SJCRH30 (cell line): Measurements from ENCODE around the gene PRMT7. TPM values are rescaled to one million over a fixed set of nuclear protein-coding genes. Genes with fewer than 3 reads are reported as not detected.
A peak's percentile ranks its signal among the peaks of the same experiment; 100 is the strongest.

Source experiments
- DNase-seq, 2 experiments: peaks; one replicate each; pipeline ENCODE4 v3.0.0-alpha.2; 2015 to 2020
- H3K27ac ChIP-seq: fragments of 250-450 bp; sonication (Bioruptor Pico); 2 replicates; pipeline ENCODE4 v1.5.1; 2020; ENCODE audit warnings: mild to moderate bottlenecking, moderate library complexity
- H3K27me3 ChIP-seq: fragments of 250-450 bp; sonication (Bioruptor Pico); 2 replicates; pipeline ENCODE4 v1.5.1; 2020; ENCODE audit warnings: mild to moderate bottlenecking, moderate library complexity
- H3K36me3 ChIP-seq: fragments of 250-450 bp; sonication (Bioruptor Pico); 2 replicates; pipeline ENCODE4 v1.5.1; 2020; ENCODE audit warnings: mild to moderate bottlenecking, moderate library complexity
- H3K4me1 ChIP-seq: fragments of 250-450 bp; sonication (Bioruptor Pico); 2 replicates; pipeline ENCODE4 v1.5.1; 2020; ENCODE audit warnings: mild to moderate bottlenecking, moderate library complexity
- H3K4me3 ChIP-seq: fragments of 250-450 bp; sonication (Bioruptor Pico); 2 replicates; pipeline ENCODE4 v1.5.1; 2020; ENCODE audit warnings: mild to moderate bottlenecking, moderate library complexity
- H3K9me3 ChIP-seq: fragments of 250-450 bp; sonication (Bioruptor Pico); replicated peaks from 2 replicates; pipeline ENCODE4 v1.5.1; 2020; ENCODE audit warnings: mild to moderate bottlenecking, moderate library complexity
- total RNA-seq: library from RNA; depleted of rRNA; stranded (reverse); fragments of >200 nt; shearing (Covaris generic); gene quantifications from 2 replicates; pipeline ENCODE4 v1.2.3, GENCODE V29; 2014

The PRMT7 gene
- total RNA-seq, 1 experiment from 2014 or later = 39.5 TPM

DNA sequence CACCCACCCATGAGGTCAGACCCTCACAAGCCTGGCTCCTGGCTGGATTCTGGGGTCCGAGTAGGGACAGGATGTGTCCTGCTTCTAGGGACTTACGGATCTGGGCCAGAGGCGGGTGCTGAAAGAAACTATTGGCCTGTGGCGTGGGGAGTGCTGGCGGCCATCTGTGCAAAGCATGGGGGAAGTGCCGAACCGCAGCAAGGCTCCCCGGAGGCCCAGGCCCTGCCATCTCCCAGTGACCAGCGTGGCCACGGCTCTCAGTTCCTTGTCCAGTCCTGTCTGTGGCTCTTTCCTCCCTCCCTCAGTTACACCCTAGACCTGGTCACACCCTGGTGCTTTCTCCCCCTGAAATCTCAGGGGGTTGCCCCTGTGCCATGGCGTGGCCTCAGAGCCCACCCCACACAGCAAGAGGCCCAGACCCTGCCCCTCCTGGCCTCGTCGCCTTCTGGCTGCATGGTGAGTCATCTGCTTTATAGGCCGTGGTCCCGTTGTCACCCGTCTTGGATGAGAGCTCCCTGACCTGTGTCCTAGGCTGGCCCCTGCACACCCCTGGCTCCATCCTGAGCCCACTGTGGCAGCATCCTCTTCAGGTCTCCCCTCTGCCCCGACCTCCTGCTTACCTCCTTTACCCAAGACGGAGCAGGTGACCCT is 54.5 kb downstream of the PRMT7 start:
- DNase-seq = no peak
- no peak overlapping the region for H3K4me3 ChIP-seq
- H3K36me3 ChIP-seq = no peaks in the 10 kb centered on the region
- H3K27ac ChIP-seq = no peak overlapping the region
- H3K9me3 ChIP-seq = no peaks in the 10 kb centered on the region
- no peaks in the 10 kb centered on the region for H3K27me3 ChIP-seq
- peaks cover 3% of the 10 kb centered on the region; the same call in 1 of the 2 replicates for H3K4me1 ChIP-seq

DNA sequence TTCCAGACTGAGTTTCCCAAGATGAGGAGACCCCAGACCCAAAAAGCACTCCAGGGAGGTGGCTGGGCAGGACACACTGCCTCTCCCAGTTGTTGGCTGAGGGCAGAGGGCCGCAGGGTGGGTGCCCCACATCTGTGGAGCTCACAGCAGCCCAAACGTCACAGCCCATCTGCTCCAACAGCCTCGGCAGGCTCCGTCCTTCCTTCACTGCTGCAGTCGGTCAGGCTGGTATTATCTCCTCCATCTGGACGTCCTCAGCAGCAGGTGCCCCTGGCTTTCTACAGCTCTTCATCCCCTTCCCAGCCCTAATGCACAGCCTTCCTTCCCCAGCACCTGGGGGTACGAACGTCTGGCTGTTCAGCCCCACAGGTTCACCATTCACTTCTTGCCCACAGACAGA is 55.2 kb downstream of the PRMT7 start:
- Histone ChIP-seq H3K27ac (no peak overlapping the region), H3K4me1 (peaks cover 3% of the 10 kb centered on the region; the same call in 1 of the 2 replicates), H3K9me3 (no peaks in the 10 kb centered on the region), H3K27me3 (no peaks in the 10 kb centered on the region), H3K4me3 (no peak overlapping the region), H3K36me3 (no peaks in the 10 kb centered on the region)
- DNase-seq = no peak

DNA sequence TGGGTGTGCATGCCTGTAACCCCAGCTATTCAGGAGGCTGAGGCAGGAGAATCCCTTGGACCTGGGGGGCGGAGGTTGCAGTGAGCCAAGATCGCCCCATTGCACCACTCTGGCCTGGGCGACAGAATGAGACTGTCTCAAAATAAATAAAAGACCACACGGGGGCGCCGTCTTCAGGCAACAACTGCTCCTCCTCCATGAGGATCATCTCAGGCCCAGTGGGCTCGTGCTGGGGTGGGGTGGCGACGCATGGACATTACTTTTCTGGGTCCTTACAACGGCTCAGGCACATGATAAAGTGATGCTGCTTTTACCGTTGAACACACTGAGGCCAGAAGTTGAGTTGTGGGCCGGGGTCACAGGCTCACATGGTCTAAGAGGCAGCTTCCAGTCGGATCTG is 56.2 kb downstream of the PRMT7 start:
- Histone ChIP-seq H3K27me3 (no peaks in the 10 kb centered on the region), H3K4me1 (peaks cover 3% of the 10 kb centered on the region; the same call in 1 of the 2 replicates), H3K9me3 (no peaks in the 10 kb centered on the region), H3K4me3 (no peak overlapping the region), H3K36me3 (no peaks in the 10 kb centered on the region), H3K27ac (no peak overlapping the region)
- peak in 1 of 2 experiments; percentile 31 for DNase-seq

DNA sequence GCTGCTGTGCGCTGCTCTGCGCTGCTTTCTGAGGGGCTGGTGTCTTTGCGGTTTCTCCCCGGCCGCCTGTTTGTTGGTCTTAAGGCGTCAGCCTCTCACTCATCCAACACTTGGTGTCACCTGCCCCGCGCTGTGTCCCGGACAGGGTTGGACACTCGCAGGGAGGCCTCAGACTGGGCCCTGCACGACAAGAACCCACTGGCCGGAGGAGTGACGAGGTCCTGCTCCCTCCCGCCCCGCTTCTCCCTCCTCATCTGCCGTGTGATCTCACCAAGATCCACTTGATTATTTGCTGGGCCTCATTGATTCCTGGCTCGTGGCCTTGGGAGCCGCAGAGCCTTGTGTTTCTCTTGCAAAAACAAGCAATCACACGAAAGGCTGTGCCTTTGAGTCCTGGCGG is 56.6 kb downstream of the PRMT7 start:
- DNase-seq = no peak
- no peaks in the 10 kb centered on the region for H3K9me3 ChIP-seq
- H3K4me3 ChIP-seq = no peak overlapping the region
- no peaks in the 10 kb centered on the region for H3K27me3 ChIP-seq
- no peak overlapping the region for H3K27ac ChIP-seq
- no peaks in the 10 kb centered on the region for H3K36me3 ChIP-seq
- peaks cover 3% of the 10 kb centered on the region; the same call in 1 of the 2 replicates for H3K4me1 ChIP-seq

DNA sequence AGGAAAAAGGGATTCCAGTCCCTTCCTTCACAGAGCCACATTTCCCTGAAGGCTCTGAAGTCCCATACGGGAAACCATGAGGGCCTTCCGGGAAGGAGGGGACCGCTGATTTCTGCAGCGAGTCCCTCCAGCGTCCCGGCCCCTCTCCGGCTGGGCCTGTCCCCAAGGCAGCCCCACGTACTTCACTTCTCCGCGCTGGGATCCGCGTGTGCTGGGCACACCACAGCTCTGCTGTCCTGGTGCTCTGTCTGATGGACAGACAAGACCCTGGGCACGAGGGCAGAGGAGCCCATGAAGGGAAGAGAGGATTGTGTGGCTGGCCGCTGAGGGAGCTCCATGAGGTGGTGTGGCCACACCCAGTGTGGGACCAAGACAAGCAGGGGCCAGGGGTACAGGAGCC is 57.1 kb downstream of the PRMT7 start:
- Histone ChIP-seq H3K9me3 (no peaks in the 10 kb centered on the region), H3K36me3 (no peaks in the 10 kb centered on the region), H3K4me1 (no peaks in the 10 kb centered on the region), H3K27ac (no peak overlapping the region), H3K27me3 (no peaks in the 10 kb centered on the region), H3K4me3 (no peak overlapping the region)
- no peak for DNase-seq

DNA sequence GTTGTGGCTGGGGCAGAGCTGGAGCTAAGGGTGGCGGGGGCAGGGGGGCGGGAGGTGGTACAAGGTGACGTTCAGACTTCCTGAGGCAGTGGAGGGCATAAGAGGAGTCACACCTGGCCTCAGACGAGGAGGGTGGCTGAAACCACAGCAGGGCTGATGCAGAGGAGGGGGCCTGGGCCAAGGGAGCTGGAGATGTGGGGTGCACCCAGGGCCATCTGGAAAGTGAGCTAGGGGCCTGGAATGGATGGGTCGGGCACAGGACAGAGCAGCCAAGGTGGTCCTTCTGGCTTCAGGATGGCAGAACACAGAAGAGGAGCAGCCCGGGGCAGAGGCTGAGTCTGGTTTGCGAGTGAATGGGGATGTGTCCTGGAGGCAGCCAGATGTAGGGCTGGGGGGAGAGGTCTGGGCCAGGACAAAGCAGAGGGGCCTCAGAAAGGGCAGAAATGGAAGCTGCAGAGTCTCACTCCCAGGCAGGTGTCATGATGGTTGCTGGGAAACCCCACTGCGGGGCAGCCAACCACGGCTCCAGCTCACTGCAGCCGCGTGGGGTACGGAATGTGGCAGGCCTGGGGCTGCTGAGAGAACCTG is 57.6 kb downstream of the PRMT7 start:
- no peak for DNase-seq
- no peak overlapping the region for H3K27ac ChIP-seq

DNA sequence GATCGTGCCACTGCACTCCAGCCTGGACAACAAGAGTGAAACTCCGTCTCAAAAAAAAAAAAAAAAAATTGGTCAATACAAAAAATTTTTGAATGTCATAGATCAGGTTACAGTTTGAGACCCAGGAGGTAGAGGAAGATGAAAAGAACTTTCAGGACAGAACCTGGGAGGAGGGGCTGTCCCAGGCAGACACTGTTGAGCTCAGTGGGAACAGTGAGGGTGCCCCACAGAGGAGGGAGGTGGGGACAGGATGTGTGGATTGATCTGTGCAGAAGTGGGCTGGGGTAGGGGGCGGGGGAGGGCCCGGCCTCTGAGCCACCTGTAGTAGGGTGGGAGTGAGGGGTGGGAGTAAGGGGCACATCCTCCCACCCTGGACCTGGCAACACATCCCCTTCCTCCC is 58.3 kb downstream of the PRMT7 start:
- no peak for DNase-seq
- Histone ChIP-seq H3K27ac (no peak overlapping the region), H3K4me3 (no peak overlapping the region), H3K36me3 (no peaks in the 10 kb centered on the region), H3K9me3 (no peaks in the 10 kb centered on the region), H3K4me1 (no peaks in the 10 kb centered on the region), H3K27me3 (no peaks in the 10 kb centered on the region)

More for the DNA sequence above, 57.6 kb downstream of the PRMT7 start:
- Histone ChIP-seq H3K4me3 (no peak overlapping the region), H3K36me3 (no peaks in the 10 kb centered on the region), H3K9me3 (no peaks in the 10 kb centered on the region), H3K27me3 (no peaks in the 10 kb centered on the region), H3K4me1 (no peaks in the 10 kb centered on the region)

DNA sequence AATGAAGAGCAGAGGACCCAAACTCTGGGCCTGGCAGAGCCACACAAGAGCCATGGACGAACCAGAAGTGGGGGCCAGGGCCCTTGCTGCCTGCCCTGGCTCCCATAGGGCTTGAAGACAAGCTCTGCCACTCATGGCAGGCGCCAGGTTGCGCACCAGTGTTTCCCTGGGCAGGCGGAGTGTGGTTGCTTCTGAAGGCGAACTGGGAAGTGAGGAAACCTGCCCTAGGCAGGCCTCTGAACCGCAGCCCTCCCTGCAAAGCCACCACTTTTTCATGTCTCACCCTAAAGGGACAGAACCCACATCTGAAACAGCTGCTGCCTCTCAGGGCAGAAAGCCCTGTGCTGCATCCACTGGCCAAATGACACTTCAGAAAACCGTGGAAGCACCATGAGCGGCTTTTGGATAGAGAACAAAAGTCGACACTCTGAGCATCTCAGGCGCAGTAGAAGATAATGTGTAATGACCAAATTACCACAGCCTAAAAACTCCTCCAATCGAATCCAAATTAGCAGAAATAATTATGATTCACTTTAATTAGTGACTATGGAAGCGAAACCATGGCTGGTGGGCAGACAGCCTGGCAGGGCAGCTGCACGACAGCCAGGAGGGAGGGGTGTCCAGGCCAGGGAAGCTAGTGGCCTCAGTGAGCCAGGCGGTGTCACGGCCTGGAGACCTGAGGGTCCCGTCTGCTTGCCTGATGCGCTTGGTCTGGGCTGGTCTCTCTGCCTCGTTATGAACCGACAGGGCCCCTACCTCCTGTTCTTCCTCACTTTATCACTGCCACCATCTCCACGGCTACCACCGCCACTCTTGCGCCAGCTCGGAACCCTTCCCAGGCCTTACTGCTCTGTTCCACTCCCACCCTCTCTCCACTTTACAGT is 59.1 kb downstream of the PRMT7 start:
- H3K36me3 ChIP-seq = no peaks in the 10 kb centered on the region
- H3K27me3 ChIP-seq = no peaks in the 10 kb centered on the region
- peak in 1 of 2 experiments; percentile 30 for DNase-seq
- no peak overlapping the region for H3K27ac ChIP-seq
- no peak overlapping the region for H3K4me3 ChIP-seq
- no peaks in the 10 kb centered on the region for H3K9me3 ChIP-seq
- no peaks in the 10 kb centered on the region for H3K4me1 ChIP-seq

DNA sequence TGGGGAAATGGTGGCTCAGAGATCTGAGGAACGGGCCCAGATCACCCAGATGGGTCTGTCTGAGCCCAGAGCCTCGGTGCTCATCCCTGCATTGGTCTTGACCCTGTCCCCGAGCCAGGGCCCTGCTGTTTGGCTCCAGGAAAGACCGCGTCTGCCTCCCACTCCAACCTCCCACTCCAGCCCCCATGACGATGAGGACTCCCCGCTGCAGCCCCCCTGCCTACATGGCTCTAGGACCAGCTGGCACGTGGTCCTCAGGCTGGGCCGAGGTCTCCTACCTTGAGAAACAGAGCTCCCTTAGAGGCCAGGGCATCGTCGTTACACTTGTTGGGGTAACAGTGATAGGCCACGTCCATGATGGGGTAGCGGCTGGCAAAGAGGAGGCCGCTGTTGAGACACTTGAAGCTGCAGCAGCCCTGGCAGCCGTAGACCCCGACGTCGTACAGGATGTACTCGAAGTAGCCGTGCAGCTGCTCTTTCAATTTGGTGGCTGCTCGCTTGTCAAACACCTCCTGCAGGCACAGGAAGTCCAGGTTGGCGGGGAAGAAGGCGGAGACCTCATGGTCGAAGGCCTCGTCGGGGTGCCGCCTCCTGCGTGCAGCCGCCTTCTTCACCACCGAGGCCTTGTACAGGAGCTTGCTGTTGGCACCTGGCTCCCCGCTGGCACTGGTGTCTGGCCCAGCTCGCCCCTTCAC is 59.9 kb downstream of the PRMT7 start:
- H3K4me3 ChIP-seq = no peak overlapping the region
- DNase-seq = no peak

DNA sequence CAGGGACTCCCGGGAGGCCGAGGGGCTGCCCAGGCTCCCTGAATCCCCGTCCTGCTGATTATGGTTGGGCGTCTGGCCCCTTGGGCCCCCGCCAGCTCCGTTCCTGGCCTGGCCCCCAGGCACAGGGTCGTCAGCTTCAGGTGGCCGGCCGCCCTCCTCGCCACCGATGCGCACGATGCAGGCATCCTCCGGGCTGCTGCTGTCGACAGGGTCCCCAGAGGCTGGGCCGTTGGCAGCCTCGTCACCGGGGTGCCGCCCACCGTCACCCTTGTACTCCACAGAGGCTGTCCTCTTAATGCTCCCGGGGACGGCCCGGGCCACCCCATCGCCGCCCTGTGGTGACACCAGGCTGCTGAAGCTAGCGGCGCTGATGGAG is 60.4 kb downstream of the PRMT7 start:
- H3K36me3 ChIP-seq = no peaks in the 10 kb centered on the region
- DNase-seq = no peak
- H3K9me3 ChIP-seq = no peaks in the 10 kb centered on the region
- H3K4me1 ChIP-seq = no peaks in the 10 kb centered on the region
- no peak overlapping the region for H3K27ac ChIP-seq
- no peak overlapping the region for H3K4me3 ChIP-seq
- H3K27me3 ChIP-seq = no peaks in the 10 kb centered on the region; the same call in 1 of the 2 replicates

More for the DNA sequence above, 59.9 kb downstream of the PRMT7 start:
- no peaks in the 10 kb centered on the region for H3K36me3 ChIP-seq
- no peak overlapping the region for H3K27ac ChIP-seq
- no peaks in the 10 kb centered on the region for H3K9me3 ChIP-seq
- no peaks in the 10 kb centered on the region for H3K4me1 ChIP-seq
- H3K27me3 ChIP-seq = no peaks in the 10 kb centered on the region; the same call in 1 of the 2 replicates

DNA sequence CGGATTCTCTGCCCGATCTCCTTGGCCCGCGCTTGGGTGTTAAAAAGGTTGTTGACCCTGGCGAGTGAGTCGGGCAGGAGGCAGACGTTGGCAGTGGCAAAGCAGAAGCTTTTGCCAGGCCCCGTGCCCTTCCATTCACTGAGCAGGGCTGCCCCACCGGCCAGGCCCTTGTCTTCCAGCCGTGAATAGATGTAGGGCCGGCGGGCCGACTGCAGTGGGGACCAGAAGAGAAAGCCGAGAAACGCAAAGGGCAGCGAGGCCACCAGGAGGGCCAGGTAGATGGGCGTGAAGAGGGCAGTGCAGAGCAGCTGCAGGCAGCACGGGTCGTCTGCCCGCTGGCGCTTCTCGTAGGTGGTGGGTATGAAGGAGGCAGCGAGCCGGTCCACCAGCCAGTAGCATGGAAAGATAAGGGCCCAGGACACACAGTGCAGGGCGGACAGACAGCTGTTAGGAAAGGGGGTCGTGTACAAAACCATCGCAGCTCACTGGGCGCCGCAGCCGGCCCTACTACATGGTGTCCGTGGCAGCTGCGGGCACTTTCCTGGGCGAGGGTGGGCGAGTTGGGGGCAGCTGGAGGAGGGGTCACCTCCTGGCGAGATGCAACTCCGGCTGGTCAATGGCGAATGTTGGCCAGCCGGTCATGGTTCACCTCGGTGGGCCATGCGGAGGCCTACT is 61.0 kb downstream of the PRMT7 start:
- no peaks in the 10 kb centered on the region for H3K9me3 ChIP-seq
- no peak overlapping the region for H3K4me3 ChIP-seq
- H3K27me3 ChIP-seq = no peaks in the 10 kb centered on the region; the same call in 1 of the 2 replicates
- H3K27ac ChIP-seq = no peak overlapping the region
- H3K4me1 ChIP-seq = no peaks in the 10 kb centered on the region
- no peaks in the 10 kb centered on the region for H3K36me3 ChIP-seq
- DNase-seq = no peak

DNA sequence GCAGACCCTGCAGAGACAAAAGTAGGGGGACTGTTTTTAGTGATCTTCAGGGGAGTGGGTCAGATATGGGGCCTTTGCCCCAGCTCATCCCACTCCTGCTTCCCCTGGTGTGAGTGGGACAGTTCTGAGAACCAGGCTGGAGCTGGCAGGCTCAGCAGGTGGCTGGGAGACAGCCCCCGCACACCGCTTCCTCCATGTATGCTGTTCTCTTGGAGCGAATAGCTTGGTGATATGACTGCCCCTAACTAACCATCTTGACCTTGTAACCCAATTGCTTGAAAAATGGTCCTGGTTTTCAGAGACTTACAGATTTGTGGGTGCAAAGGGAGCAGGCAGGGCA is 61.5 kb downstream of the PRMT7 start:
- DNase-seq = no peak
- Histone ChIP-seq H3K4me1 (no peaks in the 10 kb centered on the region), H3K27me3 (no peaks in the 10 kb centered on the region; the same call in 1 of the 2 replicates), H3K9me3 (no peaks in the 10 kb centered on the region), H3K36me3 (no peaks in the 10 kb centered on the region), H3K27ac (no peak overlapping the region), H3K4me3 (no peak overlapping the region)

DNA sequence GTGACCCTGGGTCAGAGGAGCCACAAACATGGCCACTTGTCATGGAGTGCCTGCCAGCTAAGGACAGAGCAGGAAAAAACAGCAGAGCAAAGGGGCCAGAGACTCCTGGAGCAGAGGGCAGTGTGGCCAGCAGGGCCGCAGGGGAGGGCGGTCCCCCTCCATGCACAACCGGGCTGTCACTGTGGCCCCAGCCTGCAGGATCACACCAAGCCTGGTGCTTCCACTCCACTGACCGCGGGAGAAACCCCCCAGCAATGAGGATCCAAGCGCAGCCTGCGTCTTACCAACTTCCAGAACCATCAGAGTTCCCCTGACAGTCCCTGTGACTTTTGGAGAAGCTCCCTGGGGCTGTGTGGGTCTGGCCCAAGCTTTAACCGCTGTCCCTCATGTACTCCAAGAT is 62.0 kb downstream of the PRMT7 start:
- H3K9me3 ChIP-seq = no peaks in the 10 kb centered on the region
- H3K4me3 ChIP-seq = no peak overlapping the region
- no peak overlapping the region for H3K27ac ChIP-seq
- H3K4me1 ChIP-seq = no peaks in the 10 kb centered on the region
- no peaks in the 10 kb centered on the region for H3K36me3 ChIP-seq
- no peak for DNase-seq
- no peaks in the 10 kb centered on the region; the same call in 1 of the 2 replicates for H3K27me3 ChIP-seq

DNA sequence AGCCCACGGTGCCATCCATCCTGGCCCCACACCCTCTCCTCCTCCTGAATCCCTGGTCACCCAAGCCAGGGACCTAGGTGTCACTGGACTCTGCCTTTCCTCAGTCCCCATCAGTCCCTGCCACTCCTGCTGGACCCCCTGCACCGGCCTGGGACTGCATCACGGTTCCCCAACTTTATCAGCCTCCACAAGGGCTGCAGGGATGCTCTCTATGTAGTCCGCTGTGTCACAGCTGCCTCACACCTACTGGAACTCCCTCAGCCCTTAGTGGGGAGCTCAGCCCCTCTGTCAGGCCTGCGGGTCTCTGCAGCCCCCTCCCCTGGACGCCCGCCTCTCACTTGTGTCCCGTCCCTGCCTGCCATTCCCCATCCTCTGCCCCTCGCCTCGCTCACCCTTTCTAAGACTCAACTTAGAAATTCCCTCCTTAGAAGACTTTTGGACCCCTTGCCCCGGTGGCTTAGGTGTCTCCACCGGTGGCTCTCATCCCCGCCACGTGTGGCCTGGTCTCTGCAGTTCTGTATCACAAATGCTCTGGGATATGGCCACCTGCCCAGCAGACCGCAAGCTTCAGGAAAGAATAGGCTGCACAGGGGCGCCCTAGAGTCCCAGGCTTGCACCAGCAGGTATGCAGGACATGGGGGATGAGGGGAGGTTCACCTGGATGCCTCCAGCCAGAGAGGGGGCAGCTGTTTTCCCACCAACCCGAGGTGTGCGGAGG is 62.9 kb downstream of the PRMT7 start:
- DNase-seq = no peak
- no peak overlapping the region for H3K4me3 ChIP-seq
- H3K4me1 ChIP-seq = no peaks in the 10 kb centered on the region
- no peaks in the 10 kb centered on the region for H3K36me3 ChIP-seq
- H3K27me3 ChIP-seq = no peaks in the 10 kb centered on the region; the same call in 1 of the 2 replicates
- H3K9me3 ChIP-seq = no peaks in the 10 kb centered on the region
- H3K27ac ChIP-seq = no peak overlapping the region
